Measurements from ENCODE around the gene CPEB4.

GRCh38 chr5:173901705-173902104 is 13.6 kb downstream of the CPEB4 start:
- TF ChIP-seq CTCF (IDR thresholded peaks at IDR 0.05), result no peak
- no peak for TF ChIP-seq POLR2A (IDR thresholded peaks at IDR 0.05)

Measured in adrenal gland (tissue), 5 donors.